HG02981 (cell line): ENCODE measurements around the gene ZMIZ1.
"Not testable (repeated sequence)": the region's sequence is repeated elsewhere in the genome, so short reads cannot be mapped to it uniquely, and the experiment has no call there.

Source experiments
- ATAC-seq: cut with Tn5 transposase; IDR thresholded peaks from one replicate; pipeline ENCODE4 v1.9.1; 2021; ENCODE audit warnings: mild to moderate bottlenecking, moderate library complexity; ENCODE audit not compliant: unreplicated experiment

The ZMIZ1 gene

GRCh38 chr10:79274279-79275104 lies 205.7 kb downstream of the ZMIZ1 start:
- no peak for ATAC-seq

GRCh38 chr10:79275105-79275430 lies 206.3 kb downstream of the ZMIZ1 start:
- ATAC-seq: no peak

- ATAC-seq: no peak
These were observed 206.7 kb downstream of the ZMIZ1 start for GRCh38 chr10:79275431-79275851.

GRCh38 chr10:79277579-79278269 lies 209.0 kb downstream of the ZMIZ1 start:
- no peak for ATAC-seq

GRCh38 chr10:79279047-79279446 lies 210.3 kb downstream of the ZMIZ1 start:
- ATAC-seq: not testable (repeated sequence)

- no peak for ATAC-seq
These were observed 212.2 kb downstream of the ZMIZ1 start for GRCh38 chr10:79280956-79281355.

GRCh38 chr10:79282388-79282787 lies 213.6 kb downstream of the ZMIZ1 start:
- ATAC-seq: no peak

- ATAC-seq: no peak
These were observed 214.8 kb downstream of the ZMIZ1 start for GRCh38 chr10:79283616-79284015.

- ATAC-seq: no peak
These were observed 215.5 kb downstream of the ZMIZ1 start for GRCh38 chr10:79284158-79284871.

- peak; percentile 39 for ATAC-seq
These were observed 216.8 kb downstream of the ZMIZ1 start for GRCh38 chr10:79285315-79286197.

GRCh38 chr10:79286318-79286951 lies 217.7 kb downstream of the ZMIZ1 start:
- ATAC-seq: peak; percentile 88

- ATAC-seq: no peak
These were observed 219.4 kb downstream of the ZMIZ1 start for GRCh38 chr10:79287973-79288723.

- no peak for ATAC-seq
These were observed 221.0 kb downstream of the ZMIZ1 start for GRCh38 chr10:79289801-79290200.

GRCh38 chr10:79292026-79292766 lies 223.4 kb downstream of the ZMIZ1 start:
- ATAC-seq: no peak

- no peak for ATAC-seq
These were observed 224.4 kb downstream of the ZMIZ1 start for GRCh38 chr10:79292891-79293746.

GRCh38 chr10:79293841-79294581 lies 225.2 kb downstream of the ZMIZ1 start:
- no peak for ATAC-seq

- ATAC-seq: no peak
These were observed 226.8 kb downstream of the ZMIZ1 start for GRCh38 chr10:79295563-79295962.
